ENCODE results near the gene HEG1.

The HEG1 gene

GRCh38 chr3:124934577-124934976, 121.2 kb downstream of the HEG1 start, which contains the start of gene MUC13:
MUC13 (minus strand) TSS chr3:124934751; CDS start chr3:124934712, 39 bp downstream.
- Histone ChIP-seq H3K4me3 (replicated peaks; ENCODE audit: low read depth, low read length) (no peak within 1 kb of the TSS), H3K27me3 (replicated peaks; ENCODE audit: control insufficient read depth, insufficient read depth, low read length) (no peaks in the 10 kb centered on the region), H3K36me3 (ENCODE audit: control insufficient read depth, insufficient read depth, low read length) (no peaks in the 10 kb centered on the region)
- DNase-seq (ENCODE audit: extremely low read depth, insufficient read length): peak; percentile 12
- TF ChIP-seq, protein P1, sequence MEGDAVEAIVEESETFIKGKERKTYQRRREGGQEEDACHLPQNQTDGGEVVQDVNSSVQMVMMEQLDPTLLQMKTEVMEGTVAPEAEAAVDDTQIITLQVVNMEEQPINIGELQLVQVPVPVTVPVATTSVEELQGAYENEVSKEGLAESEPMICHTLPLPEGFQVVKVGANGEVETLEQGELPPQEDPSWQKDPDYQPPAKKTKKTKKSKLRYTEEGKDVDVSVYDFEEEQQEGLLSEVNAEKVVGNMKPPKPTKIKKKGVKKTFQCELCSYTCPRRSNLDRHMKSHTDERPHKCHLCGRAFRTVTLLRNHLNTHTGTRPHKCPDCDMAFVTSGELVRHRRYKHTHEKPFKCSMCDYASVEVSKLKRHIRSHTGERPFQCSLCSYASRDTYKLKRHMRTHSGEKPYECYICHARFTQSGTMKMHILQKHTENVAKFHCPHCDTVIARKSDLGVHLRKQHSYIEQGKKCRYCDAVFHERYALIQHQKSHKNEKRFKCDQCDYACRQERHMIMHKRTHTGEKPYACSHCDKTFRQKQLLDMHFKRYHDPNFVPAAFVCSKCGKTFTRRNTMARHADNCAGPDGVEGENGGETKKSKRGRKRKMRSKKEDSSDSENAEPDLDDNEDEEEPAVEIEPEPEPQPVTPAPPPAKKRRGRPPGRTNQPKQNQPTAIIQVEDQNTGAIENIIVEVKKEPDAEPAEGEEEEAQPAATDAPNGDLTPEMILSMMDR (IDR thresholded peaks at IDR 0.05; ENCODE audit: insufficient read depth, low read length, poor library complexity, severe bottlenecking): no peak

DNA sequence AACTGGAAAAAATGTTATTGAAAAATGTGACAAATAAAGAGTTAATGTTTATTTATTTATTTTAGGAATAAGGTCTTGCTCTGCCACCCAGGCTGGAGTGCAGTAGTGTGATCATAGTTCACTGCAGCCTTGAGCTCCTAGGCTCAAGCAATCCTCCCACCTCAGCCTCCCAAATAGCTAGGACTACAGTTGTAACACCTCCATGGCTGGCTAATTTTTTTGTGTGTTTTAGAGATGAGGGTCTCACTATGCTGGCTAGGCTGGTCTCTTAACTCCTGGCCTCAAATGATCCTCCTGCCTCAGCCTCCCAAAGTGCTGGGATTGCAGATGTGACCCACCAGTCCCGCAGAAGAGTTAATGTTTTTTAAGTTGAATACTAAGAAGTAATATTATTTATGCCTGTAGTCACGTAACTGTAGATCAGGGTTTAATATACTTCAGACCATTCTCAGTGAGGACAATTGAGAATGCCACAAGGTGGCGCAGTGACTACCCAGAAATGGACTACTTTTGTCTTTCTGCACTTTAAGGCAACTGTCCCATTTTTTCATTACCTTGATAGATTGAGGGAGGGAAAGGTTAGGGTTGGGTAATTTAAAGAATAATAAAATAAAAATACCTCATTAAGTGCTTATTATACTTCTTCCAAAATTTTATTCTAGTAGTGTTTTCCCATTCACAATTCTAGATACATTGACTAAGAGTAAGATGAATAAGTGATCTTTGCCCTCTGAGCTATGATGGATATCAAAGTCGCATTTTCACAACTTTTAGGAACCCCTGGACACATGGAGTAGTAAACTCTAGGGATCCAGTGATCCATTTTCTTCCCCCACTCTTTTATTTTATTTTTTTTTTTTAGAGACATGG, 127.2 kb downstream of the HEG1 start:
- no peaks in the 10 kb centered on the region for H3K27me3 ChIP-seq (replicated peaks; ENCODE audit: control insufficient read depth, insufficient read depth, low read length)
- TF ChIP-seq, protein P1 (IDR thresholded peaks at IDR 0.05; ENCODE audit: insufficient read depth, low read length, poor library complexity, severe bottlenecking): peak; percentile 73
- peak; percentile 23 for DNase-seq (ENCODE audit: extremely low read depth, insufficient read length)

GRCh38 chr3:124927574-124928045, 128.2 kb downstream of the HEG1 start:
- TF ChIP-seq, protein P1 (IDR thresholded peaks at IDR 0.05; ENCODE audit: insufficient read depth, low read length, poor library complexity, severe bottlenecking): no peak
- Histone ChIP-seq H3K27me3 (replicated peaks; ENCODE audit: control insufficient read depth, insufficient read depth, low read length) (no peaks in the 10 kb centered on the region), H3K4me3 (replicated peaks; ENCODE audit: low read depth, low read length) (no peak overlapping the region), H3K36me3 (ENCODE audit: control insufficient read depth, insufficient read depth, low read length) (no peaks in the 10 kb centered on the region)
- DNase-seq (ENCODE audit: extremely low read depth, insufficient read length): peak; percentile 7

More for the DNA sequence above, 127.2 kb downstream of the HEG1 start:
- H3K4me3 ChIP-seq (replicated peaks; ENCODE audit: low read depth, low read length): no peak overlapping the region
- H3K36me3 ChIP-seq (ENCODE audit: control insufficient read depth, insufficient read depth, low read length): no peaks in the 10 kb centered on the region

DNA sequence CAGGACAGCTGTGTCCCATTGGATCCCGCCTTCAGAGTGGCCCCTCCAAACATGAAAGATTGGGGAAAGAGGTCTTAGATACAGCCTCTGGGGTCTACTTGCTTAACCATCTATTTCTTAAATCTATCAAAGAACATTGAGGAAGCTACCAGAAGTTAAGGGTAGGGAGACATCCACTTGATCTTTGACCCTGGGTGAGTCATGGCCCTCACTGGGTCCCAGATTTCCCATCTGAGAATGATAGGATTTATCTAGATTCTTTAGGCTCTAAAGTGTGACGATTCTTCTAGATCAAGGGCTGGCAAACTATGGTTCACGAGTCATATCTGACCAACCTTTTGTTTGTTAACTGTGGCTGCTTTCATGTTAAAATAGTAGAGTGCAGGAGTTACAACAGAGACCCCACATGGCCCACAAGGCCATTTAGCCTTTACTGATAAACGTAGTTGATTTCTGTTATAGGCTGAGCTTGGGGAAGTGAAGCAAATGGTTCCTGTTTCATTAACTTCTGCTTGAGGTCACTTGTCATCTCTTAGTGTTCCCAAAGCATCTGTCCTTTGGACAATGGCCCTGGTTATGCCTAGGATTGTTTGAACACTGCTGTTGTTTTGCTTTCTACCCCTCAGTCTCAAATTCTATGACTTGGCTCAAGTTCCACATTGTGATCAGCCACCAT, 129.2 kb downstream of the HEG1 start:
- no peaks in the 10 kb centered on the region for H3K27me3 ChIP-seq (replicated peaks; ENCODE audit: control insufficient read depth, insufficient read depth, low read length)
- H3K36me3 ChIP-seq (ENCODE audit: control insufficient read depth, insufficient read depth, low read length): no peaks in the 10 kb centered on the region
- no peak overlapping the region for H3K4me3 ChIP-seq (replicated peaks; ENCODE audit: low read depth, low read length)
- DNase-seq (ENCODE audit: extremely low read depth, insufficient read length): no peak
- TF ChIP-seq, protein P1 (IDR thresholded peaks at IDR 0.05; ENCODE audit: insufficient read depth, low read length, poor library complexity, severe bottlenecking): no peak

- H3K36me3 ChIP-seq (ENCODE audit: control insufficient read depth, insufficient read depth, low read length): no peaks in the 10 kb centered on the region
- no peak for DNase-seq (ENCODE audit: extremely low read depth, insufficient read length)
- no peak overlapping the region for H3K4me3 ChIP-seq (replicated peaks; ENCODE audit: low read depth, low read length)
- TF ChIP-seq, protein P1 (IDR thresholded peaks at IDR 0.05; ENCODE audit: insufficient read depth, low read length, poor library complexity, severe bottlenecking): no peak
- H3K27me3 ChIP-seq (replicated peaks; ENCODE audit: control insufficient read depth, insufficient read depth, low read length): no peaks in the 10 kb centered on the region
Observed at GRCh38 chr3:124924741-124925140, 131.1 kb downstream of the HEG1 start.
